CD4-positive, alpha-beta T cell (primary cell): Measurements from ENCODE around the gene ISLR2. TPM values are rescaled to one million over a fixed set of nuclear protein-coding genes. Genes with fewer than 3 reads are reported as not detected.
"Not testable (repeated sequence)": the region's sequence is repeated elsewhere in the genome, so short reads cannot be mapped to it uniquely, and the experiment has no call there.

Experiments
- ATAC-seq: fragments of 200-7000 bp; cut with Tn5 transposase; one replicate; pipeline ENCODE4 v1.10.0; 2022; ENCODE audit warnings: mild to moderate bottlenecking; ENCODE audit not compliant: poor library complexity
- CTCF ChIA-PET: fragments of 350-600 bp; sonication (Branson Sonifier 250); formaldehyde crosslinking; loops from one replicate; lab custom pipeline; 2021; ENCODE audit warnings: antibody characterized with exemption, inconsistent platforms; lab: Charles Lee
- POLR2A ChIA-PET: fragments of 350-600 bp; sonication (Branson Sonifier 250); formaldehyde crosslinking; loops from one replicate; lab custom pipeline; 2021; ENCODE audit warnings: antibody characterized with exemption, inconsistent platforms; lab: Charles Lee
- DNase-seq, 14 experiments: peaks; one replicate each; pipeline ENCODE4 v3.0.0-alpha.2; 2013 to 2020; ENCODE audit warnings: mixed read lengths in 2 of 14
- H3K27ac ChIP-seq, 2 donors: one replicate each; pipeline versions ENCODE4 v1.5.1 to v1.7.0; 2013; ENCODE audit warnings: low read length in 2 of 2, low read depth in 1 of 2, mild to moderate bottlenecking in 1 of 2
- H3K27me3 ChIP-seq, 2 experiments: 1 replicate in 1 of 2; 2 replicates in 1 of 2; pipeline versions ENCODE4 v1.6.1 to v1.7.0; 2013; ENCODE audit warnings: low read length in 2 of 2, control low read depth in 1 of 2, mild to moderate bottlenecking in 1 of 2, moderate library complexity in 1 of 2; ENCODE audit not compliant: insufficient read depth in 2 of 2, control insufficient read depth in 1 of 2
- H3K36me3 ChIP-seq: one replicate; pipeline ENCODE4 v1.6.1; 2013; ENCODE audit warnings: low read length, control low read depth; ENCODE audit not compliant: insufficient read depth
- H3K4me1 ChIP-seq: one replicate; pipeline ENCODE4 v1.6.1; 2013; ENCODE audit warnings: low read length, control low read depth; ENCODE audit not compliant: insufficient read depth
- H3K4me3 ChIP-seq: one replicate; pipeline ENCODE4 v1.5.1; 2013; ENCODE audit warnings: mild to moderate bottlenecking, low read length, moderate library complexity
- H3K9me3 ChIP-seq, 2 experiments: 1 replicate in 1 of 2; 2 replicates in 1 of 2; pipeline versions ENCODE4 v1.6.1 to v1.7.0; 2013; ENCODE audit warnings: low read length in 2 of 2, mild to moderate bottlenecking in 2 of 2, control low read depth in 1 of 2, moderate library complexity in 1 of 2; ENCODE audit not compliant: control insufficient read depth in 1 of 2, insufficient read depth in 1 of 2
- H3K27ac Mint-ChIP-seq: one replicate; pipeline ENCODE4 v1.8.0; 2020; ENCODE audit warnings: mixed read lengths
- H3K27me3 Mint-ChIP-seq: one replicate; pipeline ENCODE4 v1.8.0; 2021; ENCODE audit warnings: mixed read lengths
- H3K36me3 Mint-ChIP-seq: one replicate; pipeline ENCODE4 v1.8.0; 2021; ENCODE audit warnings: low read depth, mixed read lengths
- H3K4me1 Mint-ChIP-seq: one replicate; pipeline ENCODE4 v1.8.0; 2021; ENCODE audit warnings: low read depth, mixed read lengths
- H3K4me3 Mint-ChIP-seq: one replicate; pipeline ENCODE4 v1.8.0; 2020; ENCODE audit warnings: mild to moderate bottlenecking, mixed read lengths
- H3K9me3 Mint-ChIP-seq: one replicate; pipeline ENCODE4 v1.8.0; 2020; ENCODE audit warnings: mixed read lengths
- CTCF ChIP-seq: fragments of 200-600 bp; IDR thresholded peaks from one replicate; pipeline ENCODE4 v1.8.0; 2022; ENCODE audit warnings: antibody characterized with exemption, mild to moderate bottlenecking
- intact Hi-C, 2 experiments: fragments of 100-400 bp; cut with DNase I in 1 of 2; cut with micrococcal nuclease in 1 of 2; formaldehyde crosslinking; loops; one replicate each; pipeline versions ENCODE4 v1.15.1 to v1.9.0; 2023 to 2025; cut with DNase I, micrococcal nuclease
- polyA plus RNA-seq, 2 donors: library from polyadenylated mRNA; unstranded; fragments of 120-200 nt; gene quantifications; one replicate each; pipeline ENCODE4 v1.2.1, GENCODE V29; 2013
- total RNA-seq, 174 experiments: library from RNA in 2 of 174; stranded (reverse) in 2 of 174; gene quantifications; one replicate each; pipeline ENCODE4 v1.2.3 and lab custom pipeline; 2021 to 2026

The ISLR2 gene
- not detected for total RNA-seq
- polyA plus RNA-seq (2013, experiment 1 of 2): not detected
- 0.12 TPM for polyA plus RNA-seq (2013, experiment 2 of 2)
- total RNA-seq (lab: John Stamatoyannopoulos, UW): 0 to 0.13 (median 0) reads per million in 172 experiments

GRCh38 chr15:74130155-74130848, at the start of gene ISLR2:
Gene ISLR2, plus strand, starts transcription at chr15:74130586. Its CDS starts 2,169 bp downstream, at chr15:74132755.
- H3K36me3 Mint-ChIP-seq: no peaks in the 10 kb centered on the region
- intact Hi-C loops: loop anchor here in 1 of 2 experiments (10.0 kb wide), 1 partner anchor 176 kb away; no protein-coding TSS in a partner anchor
- H3K27ac ChIP-seq: no peak within 1 kb of the TSS
- H3K9me3 Mint-ChIP-seq: no peaks in the 10 kb centered on the region
- peaks cover 34% of the 10 kb centered on the region for H3K4me1 ChIP-seq
- no peak within 1 kb of the TSS for H3K4me3 ChIP-seq
- no peak within 1 kb of the TSS for H3K4me3 Mint-ChIP-seq
- CTCF ChIA-PET: no interaction called here
- POLR2A ChIA-PET: no interaction called here
- no peak for DNase-seq
- H3K4me1 Mint-ChIP-seq: peaks cover 35% of the 10 kb centered on the region
- H3K27ac Mint-ChIP-seq: no peak within 1 kb of the TSS
- H3K9me3 ChIP-seq: peaks cover 0 to 38% of the 10 kb centered on the region in 2 experiments
- TF ChIP-seq CTCF: no peak
- H3K27me3 ChIP-seq: peaks cover 76 to 93% of the 10 kb centered on the region in 2 experiments
- H3K36me3 ChIP-seq: no peaks in the 10 kb centered on the region
- ATAC-seq: no peak
- peaks cover 89% of the 10 kb centered on the region for H3K27me3 Mint-ChIP-seq

- H3K4me3 ChIP-seq, H3K36me3 Mint-ChIP-seq, H3K4me1 Mint-ChIP-seq, H3K27ac ChIP-seq, H3K36me3 ChIP-seq, H3K9me3 ChIP-seq, DNase-seq, ATAC-seq, H3K4me1 ChIP-seq, H3K27me3 ChIP-seq, POLR2A ChIA-PET, intact Hi-C loops, H3K27me3 Mint-ChIP-seq, H3K27ac Mint-ChIP-seq, H3K9me3 Mint-ChIP-seq, H3K4me3 Mint-ChIP-seq, CTCF ChIA-PET: not testable (repeated sequence)
These were observed 47.9 kb upstream of the ISLR2 start, which contains the start of gene GOLGA6A for GRCh38 chr15:74082450-74082849. Gene GOLGA6A, minus strand, starts transcription at chr15:74082550. Its CDS starts 41 bp downstream, at chr15:74082509.

GRCh38 chr15:74094567-74094966, 35.8 kb upstream of the ISLR2 start:
- H3K9me3 Mint-ChIP-seq, ATAC-seq, DNase-seq, H3K36me3 ChIP-seq, H3K27me3 Mint-ChIP-seq, H3K27ac Mint-ChIP-seq, H3K4me1 Mint-ChIP-seq, H3K27me3 ChIP-seq, H3K4me1 ChIP-seq, POLR2A ChIA-PET, H3K36me3 Mint-ChIP-seq, H3K4me3 Mint-ChIP-seq, CTCF ChIA-PET, intact Hi-C loops, H3K27ac ChIP-seq, H3K4me3 ChIP-seq, H3K9me3 ChIP-seq: not testable (repeated sequence)

GRCh38 chr15:74095610-74096009, 34.8 kb upstream of the ISLR2 start:
- H3K9me3 ChIP-seq, H3K36me3 ChIP-seq, H3K4me1 ChIP-seq, H3K27ac ChIP-seq, CTCF ChIA-PET, DNase-seq, H3K4me3 Mint-ChIP-seq, H3K27ac Mint-ChIP-seq, H3K27me3 Mint-ChIP-seq, intact Hi-C loops, ATAC-seq, H3K4me1 Mint-ChIP-seq, H3K36me3 Mint-ChIP-seq, H3K4me3 ChIP-seq, H3K27me3 ChIP-seq, H3K9me3 Mint-ChIP-seq, POLR2A ChIA-PET: not testable (repeated sequence)

- H3K4me3 ChIP-seq, ATAC-seq, H3K9me3 Mint-ChIP-seq, H3K36me3 ChIP-seq, POLR2A ChIA-PET, DNase-seq, H3K4me1 ChIP-seq, H3K27me3 Mint-ChIP-seq, H3K27ac ChIP-seq, H3K27me3 ChIP-seq, H3K36me3 Mint-ChIP-seq, intact Hi-C loops, H3K27ac Mint-ChIP-seq, H3K4me3 Mint-ChIP-seq, H3K4me1 Mint-ChIP-seq, CTCF ChIA-PET, H3K9me3 ChIP-seq: not testable (repeated sequence)
These were observed 33.5 kb upstream of the ISLR2 start for GRCh38 chr15:74096753-74097474.

DNA sequence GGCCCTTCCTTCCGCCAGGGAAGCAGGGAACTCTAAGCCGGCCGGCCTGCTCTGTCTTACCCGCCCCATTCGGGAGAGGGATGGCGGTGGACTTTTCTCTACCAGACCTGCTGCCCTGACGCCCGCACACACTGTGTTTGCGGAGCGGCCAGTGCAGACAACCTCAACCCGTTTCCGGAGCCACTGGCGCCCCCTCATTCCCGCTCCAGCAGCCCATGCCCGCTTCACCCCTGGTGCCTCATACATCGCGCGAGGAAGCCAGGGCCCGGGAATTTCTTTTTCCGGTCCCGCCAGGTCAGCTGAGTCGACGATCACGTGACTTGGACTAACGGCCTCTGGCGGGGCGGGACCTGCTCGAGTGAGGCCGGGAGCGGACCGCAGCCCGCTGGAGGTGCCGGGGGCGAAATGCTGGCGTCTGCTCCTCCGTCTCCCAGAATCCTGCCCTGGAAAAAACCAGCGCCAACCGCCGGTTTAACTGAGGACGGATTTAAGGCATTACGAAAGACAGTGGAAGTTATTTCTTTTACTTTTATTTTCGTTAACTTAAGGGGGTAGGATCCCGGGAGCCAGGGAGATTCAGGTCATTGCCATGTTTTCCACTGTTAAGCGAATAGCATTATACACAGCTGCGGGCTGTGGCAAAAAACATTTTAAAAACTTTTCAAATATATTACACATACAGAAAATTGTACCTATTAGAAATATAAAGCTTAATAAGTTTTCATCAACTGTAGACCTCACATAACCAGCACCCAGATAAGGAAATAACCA, 30.2 kb upstream of the ISLR2 start:
- intact Hi-C loops, H3K4me1 Mint-ChIP-seq: not testable (repeated sequence)
- peak overlapping the region; percentile 83 for H3K4me3 Mint-ChIP-seq

More for the DNA sequence above, 30.2 kb upstream of the ISLR2 start:
- H3K4me1 ChIP-seq, H3K9me3 Mint-ChIP-seq, H3K36me3 ChIP-seq, H3K27ac Mint-ChIP-seq, CTCF ChIA-PET, H3K27me3 Mint-ChIP-seq, H3K27ac ChIP-seq, H3K27me3 ChIP-seq, H3K9me3 ChIP-seq, POLR2A ChIA-PET, H3K36me3 Mint-ChIP-seq: not testable (repeated sequence)
- H3K4me3 ChIP-seq: peak overlapping the region; percentile 58
- DNase-seq (peak; percentile 16 to 74 (median 42)), ATAC-seq (peak; percentile 54)
